ENCODE results near the gene BICD2. TPM values are rescaled to one million over a fixed set of nuclear protein-coding genes. Genes with fewer than 3 reads are reported as not detected.
"Not testable (repeated sequence)": the region's sequence is repeated elsewhere in the genome, so short reads cannot be mapped to it uniquely, and the experiment has no call there.

The BICD2 gene
- 13.6 TPM for polyA plus RNA-seq (2013, experiment 1 of 2)
- polyA plus RNA-seq (2013, experiment 2 of 2): 14.2 TPM

GRCh38 chr9:92764381-92764987, at the start of gene BICD2:
Gene BICD2 (minus strand): TSS chr9:92764833. CDS start chr9:92764744, 89 bp downstream.
- peaks cover 15 to 16% of the 10 kb centered on the region in 2 donors for H3K4me1 ChIP-seq (ENCODE audit: control insufficient read depth in 2 of 2, insufficient read depth in 1 of 2, low read depth in 1 of 2, low read length in 2 of 2)
- no peak for DNase-seq (ENCODE audit: low spot score)
- peak within 1 kb of the TSS; percentile 11 for H2BK120ac ChIP-seq (ENCODE audit: low read depth, low read length)
- H3K27ac ChIP-seq (replicated peaks; ENCODE audit: low read length): peak within 1 kb of the TSS; percentile 98
- H3K4me2 ChIP-seq (ENCODE audit: insufficient read depth, low read length, poor library complexity, severe bottlenecking): peak within 1 kb of the TSS; percentile 94
- H3K27me3 ChIP-seq (ENCODE audit: control insufficient read depth in 3 of 3, insufficient read depth in 3 of 3, low read depth in 1 of 3, low read length in 3 of 3): peaks cover 0 to 2% (median 0%) of the 10 kb centered on the region in 3 experiments
- peak within 1 kb of the TSS; percentile 98 for H2AFZ ChIP-seq (ENCODE audit: low read length)
- H3K18ac ChIP-seq (ENCODE audit: low read length): peak within 1 kb of the TSS; percentile 99
- H3K4ac ChIP-seq (ENCODE audit: low read length): no peak within 1 kb of the TSS
- H2BK12ac ChIP-seq (ENCODE audit: low read length): no peak within 1 kb of the TSS
- peak within 1 kb of the TSS; percentile 97 for H3K14ac ChIP-seq (ENCODE audit: low read length)
- H2BK15ac ChIP-seq (ENCODE audit: low read length): no peak within 1 kb of the TSS
- H4K8ac ChIP-seq (ENCODE audit: low read depth, low read length): no peak within 1 kb of the TSS
- H4K91ac ChIP-seq (ENCODE audit: low read depth, low read length, poor library complexity): no peak within 1 kb of the TSS
- WGBS, 2 donors (ENCODE audit: extremely low coverage in 2 of 2, insufficient read length in 2 of 2, insufficient replicate concordance in 1 of 2): no CpG with 5 or more reads among the region's 74 CpGs
- H3K4me3 ChIP-seq (ENCODE audit: low read length in 2 of 2): peak within 1 kb of the TSS; percentile 93 to 98
- H3K23ac ChIP-seq (ENCODE audit: low read depth, low read length, poor library complexity): peak within 1 kb of the TSS; percentile 98
- H3K9me3 ChIP-seq (replicated peaks in 1 of 2; ENCODE audit: control insufficient read depth in 2 of 2, insufficient read depth in 1 of 2, low read depth in 1 of 2, low read length in 2 of 2): no peaks in the 10 kb centered on the region
- no peak within 1 kb of the TSS for H2BK5ac ChIP-seq (ENCODE audit: low read length)
- peak within 1 kb of the TSS; percentile 89 for H2AK5ac ChIP-seq (ENCODE audit: low read depth, low read length)
- peaks cover 0 to 2% of the 10 kb centered on the region in 2 donors for H3K36me3 ChIP-seq (replicated peaks in 1 of 2; ENCODE audit: control insufficient read depth in 2 of 2, insufficient read depth in 2 of 2, low read length in 2 of 2)
- H3K79me1 ChIP-seq (ENCODE audit: low read depth, low read length): peaks cover 27% of the 10 kb centered on the region
- peak within 1 kb of the TSS; percentile 99 for H3K9ac ChIP-seq (ENCODE audit: low read depth, low read length, poor library complexity)

- not testable (repeated sequence) for H3K9me3 ChIP-seq (replicated peaks in 1 of 2; ENCODE audit: control insufficient read depth in 2 of 2, insufficient read depth in 1 of 2, low read depth in 1 of 2, low read length in 2 of 2); H3K9ac ChIP-seq (ENCODE audit: low read depth, low read length, poor library complexity); H3K27ac ChIP-seq (replicated peaks; ENCODE audit: low read length); H4K8ac ChIP-seq (ENCODE audit: low read depth, low read length); H3K4me2 ChIP-seq (ENCODE audit: insufficient read depth, low read length, poor library complexity, severe bottlenecking); H2BK15ac ChIP-seq (ENCODE audit: low read length); H3K4me3 ChIP-seq (ENCODE audit: low read length in 2 of 2); H2BK120ac ChIP-seq (ENCODE audit: low read depth, low read length); H3K23ac ChIP-seq (ENCODE audit: low read depth, low read length, poor library complexity); H3K4me1 ChIP-seq (ENCODE audit: control insufficient read depth in 2 of 2, insufficient read depth in 1 of 2, low read depth in 1 of 2, low read length in 2 of 2); H3K36me3 ChIP-seq (replicated peaks in 1 of 2; ENCODE audit: control insufficient read depth in 2 of 2, insufficient read depth in 2 of 2, low read length in 2 of 2); H3K4ac ChIP-seq (ENCODE audit: low read length); DNase-seq (ENCODE audit: low spot score); H3K79me1 ChIP-seq (ENCODE audit: low read depth, low read length); H2BK12ac ChIP-seq (ENCODE audit: low read length); H4K91ac ChIP-seq (ENCODE audit: low read depth, low read length, poor library complexity); H3K18ac ChIP-seq (ENCODE audit: low read length); H3K14ac ChIP-seq (ENCODE audit: low read length); H2BK5ac ChIP-seq (ENCODE audit: low read length)
- WGBS, 2 donors (ENCODE audit: extremely low coverage in 2 of 2, insufficient read length in 2 of 2, insufficient replicate concordance in 1 of 2): no CpG with 5 or more reads among the region's 34 CpGs
- Histone ChIP-seq H2AFZ (ENCODE audit: low read length) (peak overlapping the region; percentile 94), H3K27me3 (ENCODE audit: control insufficient read depth in 3 of 3, insufficient read depth in 3 of 3, low read depth in 1 of 3, low read length in 3 of 3) (peaks cover 28 to 96% (median 51%) of the 10 kb centered on the region in 3 experiments), H2AK5ac (ENCODE audit: low read depth, low read length) (peak overlapping the region; percentile 28)
These were observed 45.1 kb upstream of the BICD2 start for GRCh38 chr9:92809629-92810326.

- Histone ChIP-seq H4K91ac (ENCODE audit: low read depth, low read length, poor library complexity) (no peak overlapping the region), H2BK15ac (ENCODE audit: low read length) (peak overlapping the region; percentile 67), H3K4me1 (ENCODE audit: control insufficient read depth in 2 of 2, insufficient read depth in 1 of 2, low read depth in 1 of 2, low read length in 2 of 2) (no peaks in the 10 kb centered on the region), H3K27ac (replicated peaks; ENCODE audit: low read length) (no peak overlapping the region), H3K9me3 (replicated peaks in 1 of 2; ENCODE audit: control insufficient read depth in 2 of 2, insufficient read depth in 1 of 2, low read depth in 1 of 2, low read length in 2 of 2) (peaks cover 0 to 1% of the 10 kb centered on the region in 2 donors), H4K8ac (ENCODE audit: low read depth, low read length) (no peak overlapping the region), H2BK5ac (ENCODE audit: low read length) (no peak overlapping the region), H3K14ac (ENCODE audit: low read length) (peak overlapping the region; percentile 38), H3K18ac (ENCODE audit: low read length) (peak overlapping the region; percentile 85), H3K23ac (ENCODE audit: low read depth, low read length, poor library complexity) (peak overlapping the region; percentile 85), H2BK12ac (ENCODE audit: low read length) (peak overlapping the region; percentile 58), H3K27me3 (ENCODE audit: control insufficient read depth in 3 of 3, insufficient read depth in 3 of 3, low read depth in 1 of 3, low read length in 3 of 3) (peaks cover 29 to 91% (median 54%) of the 10 kb centered on the region in 3 experiments), H3K4me3 (ENCODE audit: low read length in 2 of 2) (peak overlapping the region; percentile 35 to 53), H3K4ac (ENCODE audit: low read length) (no peak overlapping the region), H3K4me2 (ENCODE audit: insufficient read depth, low read length, poor library complexity, severe bottlenecking) (peak overlapping the region; percentile 75), H2AK5ac (ENCODE audit: low read depth, low read length) (peak overlapping the region; percentile 21), H2BK120ac (ENCODE audit: low read depth, low read length) (no peak overlapping the region), H3K9ac (ENCODE audit: low read depth, low read length, poor library complexity) (no peak overlapping the region), H3K36me3 (replicated peaks in 1 of 2; ENCODE audit: control insufficient read depth in 2 of 2, insufficient read depth in 2 of 2, low read length in 2 of 2) (no peaks in the 10 kb centered on the region), H2AFZ (ENCODE audit: low read length) (peak overlapping the region; percentile 94), H3K79me1 (ENCODE audit: low read depth, low read length) (no peaks in the 10 kb centered on the region)
- peak; percentile 71 for DNase-seq (ENCODE audit: low spot score)
- WGBS, 2 donors (ENCODE audit: extremely low coverage in 2 of 2, insufficient read length in 2 of 2, insufficient replicate concordance in 1 of 2): no CpG with 5 or more reads among the region's 60 CpGs
These were observed 44.3 kb upstream of the BICD2 start for GRCh38 chr9:92808726-92809451.

All from neuronal stem cell (in vitro differentiated cells).